Measurements from ENCODE around the gene ZFYVE27.

The ZFYVE27 gene

DNA sequence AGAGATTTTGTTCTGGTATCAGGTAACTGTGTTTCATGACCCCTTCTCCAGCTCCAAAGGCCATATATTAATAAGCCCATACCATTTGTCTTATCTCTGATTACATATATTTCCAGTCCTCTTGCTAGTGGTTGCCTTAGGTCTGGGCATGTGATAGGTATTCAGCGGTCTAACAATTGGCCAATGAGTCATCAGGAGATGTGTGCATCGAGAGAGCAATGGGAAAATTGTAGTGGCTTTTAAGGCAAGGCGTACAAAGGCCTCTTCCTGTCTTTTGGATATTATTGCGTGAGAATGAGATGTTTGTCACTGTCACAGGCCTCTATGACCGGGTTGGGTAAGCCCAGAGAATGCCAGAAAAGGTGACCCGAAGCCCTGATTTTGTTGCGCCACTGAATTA is 73.5 kb downstream of the ZFYVE27 start:
- TF ChIP-seq, protein P1, sequence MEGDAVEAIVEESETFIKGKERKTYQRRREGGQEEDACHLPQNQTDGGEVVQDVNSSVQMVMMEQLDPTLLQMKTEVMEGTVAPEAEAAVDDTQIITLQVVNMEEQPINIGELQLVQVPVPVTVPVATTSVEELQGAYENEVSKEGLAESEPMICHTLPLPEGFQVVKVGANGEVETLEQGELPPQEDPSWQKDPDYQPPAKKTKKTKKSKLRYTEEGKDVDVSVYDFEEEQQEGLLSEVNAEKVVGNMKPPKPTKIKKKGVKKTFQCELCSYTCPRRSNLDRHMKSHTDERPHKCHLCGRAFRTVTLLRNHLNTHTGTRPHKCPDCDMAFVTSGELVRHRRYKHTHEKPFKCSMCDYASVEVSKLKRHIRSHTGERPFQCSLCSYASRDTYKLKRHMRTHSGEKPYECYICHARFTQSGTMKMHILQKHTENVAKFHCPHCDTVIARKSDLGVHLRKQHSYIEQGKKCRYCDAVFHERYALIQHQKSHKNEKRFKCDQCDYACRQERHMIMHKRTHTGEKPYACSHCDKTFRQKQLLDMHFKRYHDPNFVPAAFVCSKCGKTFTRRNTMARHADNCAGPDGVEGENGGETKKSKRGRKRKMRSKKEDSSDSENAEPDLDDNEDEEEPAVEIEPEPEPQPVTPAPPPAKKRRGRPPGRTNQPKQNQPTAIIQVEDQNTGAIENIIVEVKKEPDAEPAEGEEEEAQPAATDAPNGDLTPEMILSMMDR (IDR thresholded peaks at IDR 0.05; ENCODE audit: insufficient read depth, low read depth, low read length, missing control alignments): no peak
- H3K4me3 ChIP-seq (ENCODE audit: low read depth, low read length): no peak overlapping the region
- no peak for DNase-seq (ENCODE audit: low read depth)

All from GM12865 (cell line).